HEK293T (cell line): ENCODE measurements around the gene SLC49A3.
"Not testable (repeated sequence)": the region's sequence is repeated elsewhere in the genome, so short reads cannot be mapped to it uniquely, and the experiment has no call there.

Experiments
- BHLHE40 ChIP-seq: fragments of 450-650 bp; IDR thresholded peaks from 2 replicates; pipeline ENCODE4 v1.6.1; 2016; ENCODE audit warnings: mild to moderate bottlenecking, moderate library complexity, borderline replicate concordance
- ELF4 ChIP-seq: fragments of 450-650 bp; IDR thresholded peaks from 2 replicates; pipeline ENCODE4 v1.6.1; 2017; ENCODE audit warnings: antibody characterized with exemption
- FOXA1 ChIP-seq: fragments of 450-650 bp; IDR thresholded peaks from 2 replicates; pipeline ENCODE4 v1.6.1; 2016; ENCODE audit warnings: mild to moderate bottlenecking
- FOXK2 ChIP-seq: fragments of 450-650 bp; IDR thresholded peaks from 2 replicates; pipeline ENCODE4 v1.6.1; 2016; ENCODE audit warnings: mild to moderate bottlenecking
- FOXM1 ChIP-seq: fragments of 450-650 bp; IDR thresholded peaks from 2 replicates; pipeline ENCODE4 v1.6.1; 2017; ENCODE audit warnings: mild to moderate bottlenecking, borderline replicate concordance
- HDGF ChIP-seq: fragments of 450-650 bp; IDR thresholded peaks from 2 replicates; pipeline ENCODE4 v1.6.1; 2017; ENCODE audit warnings: antibody characterized with exemption, borderline replicate concordance
- LEF1 ChIP-seq: fragments of 450-650 bp; IDR thresholded peaks from 2 replicates; pipeline ENCODE4 v1.6.1; 2017; ENCODE audit warnings: mild to moderate bottlenecking, borderline replicate concordance
- SP1 ChIP-seq: fragments of 450-650 bp; IDR thresholded peaks from 2 replicates; pipeline ENCODE4 v1.6.1; 2017
- SUZ12 ChIP-seq: fragments of 450-650 bp; IDR thresholded peaks from 2 replicates; pipeline ENCODE4 v1.6.1; 2016; ENCODE audit warnings: mild to moderate bottlenecking
- TARDBP ChIP-seq: fragments of 450-650 bp; IDR thresholded peaks from 2 replicates; pipeline ENCODE4 v1.6.1; 2016
- ZNF384 ChIP-seq: fragments of 450-650 bp; IDR thresholded peaks from 2 replicates; pipeline ENCODE4 v1.6.1; 2016

DNA sequence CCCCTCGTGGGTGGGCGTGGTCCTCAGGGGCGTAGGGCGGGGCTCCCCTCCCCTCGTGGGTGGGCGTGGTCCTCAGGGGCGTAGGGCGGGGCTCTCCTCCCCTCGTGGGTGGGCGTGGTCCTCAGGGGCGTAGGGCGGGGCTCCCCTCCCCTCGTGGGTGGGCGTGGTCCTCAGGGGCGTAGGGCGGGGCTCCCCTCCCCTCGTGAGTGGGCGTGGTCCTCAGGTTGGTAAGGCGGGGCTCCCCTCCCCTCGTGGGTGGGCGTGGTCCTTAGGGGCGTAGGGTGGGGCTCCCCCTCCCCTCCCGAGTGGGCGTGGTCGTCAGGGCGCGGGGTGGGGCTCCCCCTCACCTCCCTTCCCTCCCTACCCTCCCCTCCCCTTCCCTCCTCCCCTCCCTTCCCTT is 43.0 kb upstream of the SLC49A3 start:
- not testable (repeated sequence) for TF ChIP-seq LEF1, HDGF, FOXA1, FOXM1, FOXK2, BHLHE40, SUZ12, ZNF384, SP1, TARDBP, ELF4
